ENCODE measurements around the gene ZDBF2. TPM values are rescaled to one million over a fixed set of nuclear protein-coding genes. Genes with fewer than 3 reads are reported as not detected.
"Not testable (repeated sequence)": the region's sequence is repeated elsewhere in the genome, so short reads cannot be mapped to it uniquely, and the experiment has no call there.

ZDBF2 gene
- total RNA-seq, 1 donor from 2014 or later, result 38.1 TPM

- Mint-ChIP-seq H3K4me3 (ENCODE audit: unreplicated experiment) (peak overlapping the region; percentile 35), H3K36me3 (ENCODE audit: low read depth, unreplicated experiment) (peaks cover 41% of the 10 kb centered on the region), H3K27me3 (ENCODE audit: unreplicated experiment) (no peaks in the 10 kb centered on the region), H3K4me1 (ENCODE audit: unreplicated experiment) (no peaks in the 10 kb centered on the region), H3K27ac (ENCODE audit: unreplicated experiment) (no peak overlapping the region), H3K9me3 (ENCODE audit: unreplicated experiment) (no peaks in the 10 kb centered on the region)
- TF ChIP-seq CTCF (IDR thresholded peaks at IDR 0.05; ENCODE audit: unreplicated experiment), result no peak
- DNase-seq (ENCODE audit: low spot score), result no peak
These were observed 8.3 kb downstream of the ZDBF2 start for GRCh38 chr2:206282746-206283145.

- H3K27ac Mint-ChIP-seq (ENCODE audit: unreplicated experiment), result no peak overlapping the region
- no peak for TF ChIP-seq CTCF (IDR thresholded peaks at IDR 0.05; ENCODE audit: unreplicated experiment)
- no peaks in the 10 kb centered on the region for H3K4me1 Mint-ChIP-seq (ENCODE audit: unreplicated experiment)
- H3K4me3 Mint-ChIP-seq (ENCODE audit: unreplicated experiment), result peak overlapping the region; percentile 66
- no peak for DNase-seq (ENCODE audit: low spot score)
- no peaks in the 10 kb centered on the region for H3K9me3 Mint-ChIP-seq (ENCODE audit: unreplicated experiment)
- peaks cover 80% of the 10 kb centered on the region for H3K36me3 Mint-ChIP-seq (ENCODE audit: low read depth, unreplicated experiment)
- no peaks in the 10 kb centered on the region for H3K27me3 Mint-ChIP-seq (ENCODE audit: unreplicated experiment)
These were observed 12.7 kb downstream of the ZDBF2 start for GRCh38 chr2:206287197-206287596.

GRCh38 chr2:206289391-206289790 is 14.9 kb downstream of the ZDBF2 start:
- H3K9me3 Mint-ChIP-seq (ENCODE audit: unreplicated experiment), result no peaks in the 10 kb centered on the region
- peak overlapping the region; percentile 70 for H3K4me3 Mint-ChIP-seq (ENCODE audit: unreplicated experiment)
- TF ChIP-seq CTCF (IDR thresholded peaks at IDR 0.05; ENCODE audit: unreplicated experiment), result no peak
- DNase-seq (ENCODE audit: low spot score), result no peak
- H3K27ac Mint-ChIP-seq (ENCODE audit: unreplicated experiment), result no peak overlapping the region
- peaks cover 74% of the 10 kb centered on the region for H3K36me3 Mint-ChIP-seq (ENCODE audit: low read depth, unreplicated experiment)
- no peaks in the 10 kb centered on the region for H3K4me1 Mint-ChIP-seq (ENCODE audit: unreplicated experiment)
- H3K27me3 Mint-ChIP-seq (ENCODE audit: unreplicated experiment), result no peaks in the 10 kb centered on the region

GRCh38 chr2:206296128-206296527 is 21.7 kb downstream of the ZDBF2 start:
- TF ChIP-seq CTCF (IDR thresholded peaks at IDR 0.05; ENCODE audit: unreplicated experiment), result no peak
- H3K4me3 Mint-ChIP-seq (ENCODE audit: unreplicated experiment), result no peak overlapping the region
- H3K27ac Mint-ChIP-seq (ENCODE audit: unreplicated experiment), result no peak overlapping the region
- no peaks in the 10 kb centered on the region for H3K4me1 Mint-ChIP-seq (ENCODE audit: unreplicated experiment)
- DNase-seq (ENCODE audit: low spot score), result no peak
- H3K36me3 Mint-ChIP-seq (ENCODE audit: low read depth, unreplicated experiment), result peaks cover 30% of the 10 kb centered on the region
- H3K27me3 Mint-ChIP-seq (ENCODE audit: unreplicated experiment), result peaks cover 3% of the 10 kb centered on the region
- H3K9me3 Mint-ChIP-seq (ENCODE audit: unreplicated experiment), result no peaks in the 10 kb centered on the region

DNA sequence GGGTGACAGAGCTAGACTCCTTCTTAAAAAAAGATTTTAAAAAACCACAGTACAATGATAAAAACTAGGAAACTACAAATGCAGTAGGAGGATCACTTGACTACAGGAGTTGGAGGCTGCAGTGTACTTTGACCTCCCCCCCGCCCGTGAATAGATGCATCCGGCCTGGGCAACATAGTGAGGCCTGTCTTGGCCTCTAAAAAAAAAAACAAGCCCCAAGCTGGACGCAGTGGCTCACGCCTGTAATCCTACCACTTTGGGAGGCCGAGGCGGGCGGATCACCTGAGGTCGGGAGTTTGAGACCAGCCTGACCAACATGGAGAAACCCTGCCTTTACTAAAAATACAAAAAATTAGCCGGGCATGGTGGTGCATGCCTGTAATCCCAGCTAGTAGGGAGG is 25.1 kb downstream of the ZDBF2 start:
- H3K36me3 Mint-ChIP-seq (ENCODE audit: low read depth, unreplicated experiment); H3K27ac Mint-ChIP-seq (ENCODE audit: unreplicated experiment); DNase-seq (ENCODE audit: low spot score); H3K4me3 Mint-ChIP-seq (ENCODE audit: unreplicated experiment); H3K9me3 Mint-ChIP-seq (ENCODE audit: unreplicated experiment); H3K27me3 Mint-ChIP-seq (ENCODE audit: unreplicated experiment); H3K4me1 Mint-ChIP-seq (ENCODE audit: unreplicated experiment): not testable (repeated sequence)

Measured in endothelial cell (in vitro differentiated cells).